GM12875 (cell line): ENCODE measurements around the gene DUSP22.

ENCODE experiments used
- H3K4me3 ChIP-seq: one replicate; pipeline ENCODE4 v1.5.1; 2011; ENCODE audit warnings: low read depth, low read length, control low read depth
- CTCF ChIP-seq: IDR thresholded peaks from 2 replicates; pipeline ENCODE4 v1.5.1; 2011; ENCODE audit warnings: low read depth, mild to moderate bottlenecking, control low read depth, inconsistent platforms, low read length, moderate library complexity, borderline replicate concordance; ENCODE audit not compliant: insufficient read depth

DUSP22 gene

DNA sequence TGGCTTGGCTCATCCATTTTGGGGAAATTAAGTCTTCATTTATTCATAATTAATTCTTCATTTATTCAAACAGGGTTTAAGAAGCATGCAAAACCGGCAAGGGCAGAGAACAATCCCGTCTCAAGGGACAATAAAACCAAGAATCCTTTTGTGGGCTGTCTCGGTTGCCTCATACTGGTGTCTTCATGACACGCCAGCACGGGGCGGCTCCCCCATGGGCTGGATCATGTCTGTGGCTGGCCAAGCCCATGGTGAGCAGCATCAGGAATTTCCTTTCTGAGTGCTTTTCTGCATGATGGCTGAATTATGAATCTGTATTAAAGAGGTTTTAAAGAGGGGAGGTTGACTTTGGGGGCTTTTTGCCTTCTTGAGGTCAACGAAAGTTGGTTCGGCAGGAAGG is 38.3 kb upstream of the DUSP22 start:
- H3K4me3 ChIP-seq = no peak overlapping the region
- TF ChIP-seq CTCF = no peak

DNA sequence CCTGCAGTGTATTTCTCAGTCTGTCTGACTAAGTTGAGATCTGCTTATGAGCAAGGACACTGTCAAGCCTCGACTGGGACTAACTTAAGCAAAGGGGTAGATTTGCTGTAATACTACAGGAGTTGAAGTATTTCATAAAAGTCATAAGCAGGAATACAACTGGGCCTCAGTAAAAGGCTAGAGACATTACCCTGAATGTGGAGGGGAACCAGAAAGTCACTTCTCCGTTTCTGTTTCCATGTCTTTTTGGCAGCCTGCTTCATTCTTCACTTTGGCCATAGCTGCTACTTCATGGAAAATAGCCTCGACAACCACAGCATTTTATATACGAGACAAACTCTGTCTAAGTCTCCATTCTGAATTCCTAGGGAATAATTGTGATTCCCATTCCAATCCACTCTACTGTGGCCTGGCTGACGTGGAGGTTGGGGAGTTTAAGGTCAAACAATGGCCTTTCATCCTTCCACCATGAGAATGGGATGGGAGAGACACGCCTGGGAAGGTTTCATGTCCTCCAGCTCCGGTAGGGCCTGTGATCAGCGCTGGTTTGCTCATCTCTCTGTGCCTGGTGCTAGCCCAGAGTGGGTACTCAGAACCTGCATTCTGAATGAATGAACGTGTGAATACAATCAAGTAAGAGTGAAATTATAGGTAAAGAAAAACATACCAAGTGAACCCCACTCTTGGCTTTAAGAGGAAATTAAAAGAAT is 37.1 kb upstream of the DUSP22 start:
- H3K4me3 ChIP-seq = no peak overlapping the region
- TF ChIP-seq CTCF = no peak

GRCh38 chr6:255751-256083 is 36.6 kb upstream of the DUSP22 start:
- no peak for TF ChIP-seq CTCF
- H3K4me3 ChIP-seq = no peak overlapping the region

DNA sequence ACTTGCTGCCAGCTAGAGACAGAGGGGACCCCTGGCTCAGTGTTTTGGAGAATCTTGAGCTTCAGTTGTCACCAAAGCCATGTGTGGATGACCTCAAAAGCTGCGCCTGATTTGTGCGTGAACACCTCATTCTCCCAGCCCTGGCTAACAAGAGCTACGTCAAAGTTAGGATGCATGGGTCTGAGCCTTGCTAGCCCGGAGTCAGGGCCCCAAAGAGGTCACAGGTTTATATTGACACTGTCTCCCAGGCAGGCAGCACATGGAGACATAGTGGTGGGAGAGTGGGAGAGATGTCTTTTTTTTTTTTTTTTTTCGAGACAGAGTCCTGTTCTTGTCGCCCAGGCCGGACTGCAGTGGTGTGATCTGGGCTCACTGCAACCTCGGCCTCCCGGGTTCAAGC is 36.1 kb upstream of the DUSP22 start:
- no peak for TF ChIP-seq CTCF
- no peak overlapping the region for H3K4me3 ChIP-seq

- no peak for TF ChIP-seq CTCF
- H3K4me3 ChIP-seq = no peak overlapping the region
Measured at GRCh38 chr6:257031-257725, 35.1 kb upstream of the DUSP22 start.

DNA sequence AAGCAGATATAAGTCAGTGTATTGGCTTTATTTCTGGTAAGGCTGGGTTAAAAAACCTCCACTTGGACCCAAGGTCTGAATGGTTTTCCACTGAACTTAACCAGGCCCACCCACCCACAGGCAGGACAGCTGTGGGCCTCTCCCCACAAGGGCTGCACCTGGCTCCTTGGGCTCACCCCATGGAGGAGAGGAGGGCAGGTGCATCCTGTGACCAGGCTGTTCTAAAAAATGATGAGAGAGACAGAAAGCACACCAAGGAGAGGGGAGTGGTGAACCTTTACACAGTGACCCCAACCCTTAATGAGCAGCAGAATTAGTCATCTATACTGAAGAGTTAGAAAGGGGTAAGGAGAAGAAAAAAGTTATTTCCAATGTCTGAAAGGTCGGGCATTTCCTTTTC is 34.5 kb upstream of the DUSP22 start:
- no peak overlapping the region for H3K4me3 ChIP-seq
- no peak for TF ChIP-seq CTCF

DNA sequence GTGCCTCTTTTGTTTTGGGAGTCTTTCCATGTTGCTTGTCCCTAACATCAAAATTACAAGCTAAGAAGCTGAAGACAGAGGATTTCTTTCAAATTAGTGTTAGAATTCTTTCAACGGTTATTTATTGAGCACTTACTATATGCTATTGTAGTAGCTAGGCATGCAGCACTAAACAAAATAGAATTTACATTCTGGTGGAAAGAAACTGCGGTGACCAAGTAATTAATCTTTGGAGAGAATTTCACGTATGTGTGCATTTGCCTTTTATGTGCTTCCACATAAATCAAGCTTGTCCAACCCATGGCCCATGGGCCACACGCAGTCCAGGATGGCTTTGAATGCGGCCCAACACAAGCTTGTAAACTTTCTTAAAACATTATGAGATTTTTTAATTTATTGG is 33.0 kb upstream of the DUSP22 start:
- no peak overlapping the region for H3K4me3 ChIP-seq
- TF ChIP-seq CTCF = no peak
